IPS-18a (cell line): ENCODE measurements around the gene IDI2.
"Not testable (repeated sequence)": the region's sequence is repeated elsewhere in the genome, so short reads cannot be mapped to it uniquely, and the experiment has no call there.

Source experiments
- H3K27ac ChIP-seq: one replicate; pipeline ENCODE4 v1.5.1; 2013; ENCODE audit warnings: low read length
- H3K27me3 ChIP-seq: one replicate; pipeline ENCODE4 v1.6.1; 2013; ENCODE audit warnings: mild to moderate bottlenecking, low read length; ENCODE audit not compliant: control insufficient read depth, insufficient read depth
- H3K36me3 ChIP-seq: one replicate; pipeline ENCODE4 v1.6.1; 2013; ENCODE audit warnings: low read depth, low read length; ENCODE audit not compliant: control insufficient read depth
- H3K4me1 ChIP-seq: one replicate; pipeline ENCODE4 v1.6.1; 2013; ENCODE audit warnings: low read depth, low read length; ENCODE audit not compliant: control insufficient read depth
- H3K4me3 ChIP-seq: one replicate; pipeline ENCODE4 v1.5.1; 2013; ENCODE audit warnings: low read length
- H3K9ac ChIP-seq: one replicate; pipeline ENCODE4 v1.6.1; 2013; ENCODE audit warnings: mild to moderate bottlenecking, low read length, moderate library complexity
- H3K9me3 ChIP-seq: one replicate; pipeline ENCODE4 v1.6.1; 2013; ENCODE audit warnings: low read depth, low read length; ENCODE audit not compliant: control insufficient read depth

IDI2 gene

GRCh38 chr10:1025683-1026082, at the start of gene IDI2:
Gene IDI2, minus strand, starts transcription at chr10:1025859. Its CDS starts 1,136 bp downstream, at chr10:1024723.
- no peaks in the 10 kb centered on the region for H3K9me3 ChIP-seq

GRCh38 chr10:1074748-1075308, 49.2 kb upstream of the IDI2 start:
- no peaks in the 10 kb centered on the region for H3K27me3 ChIP-seq
- H3K36me3 ChIP-seq = peaks cover 20% of the 10 kb centered on the region
- no peak overlapping the region for H3K4me3 ChIP-seq
- no peaks in the 10 kb centered on the region for H3K4me1 ChIP-seq
- H3K9ac ChIP-seq = no peak overlapping the region
- no peaks in the 10 kb centered on the region for H3K9me3 ChIP-seq
- no peak overlapping the region for H3K27ac ChIP-seq

More at GRCh38 chr10:1025683-1026082, at the start of gene IDI2:
- no peaks in the 10 kb centered on the region for H3K36me3 ChIP-seq
- H3K4me3 ChIP-seq = no peak within 1 kb of the TSS
- no peak within 1 kb of the TSS for H3K27ac ChIP-seq
- no peaks in the 10 kb centered on the region for H3K27me3 ChIP-seq
- no peaks in the 10 kb centered on the region for H3K4me1 ChIP-seq
- no peak within 1 kb of the TSS for H3K9ac ChIP-seq

GRCh38 chr10:1074052-1074747, 48.5 kb upstream of the IDI2 start:
- Histone ChIP-seq H3K36me3 (peaks cover 14% of the 10 kb centered on the region), H3K9ac (no peak overlapping the region), H3K27ac (no peak overlapping the region)

GRCh38 chr10:1070919-1071318, 45.3 kb upstream of the IDI2 start:
- no peaks in the 10 kb centered on the region for H3K4me1 ChIP-seq
- H3K4me3 ChIP-seq = no peak overlapping the region
- peaks cover 13% of the 10 kb centered on the region for H3K36me3 ChIP-seq
- H3K27me3 ChIP-seq = no peaks in the 10 kb centered on the region
- H3K9ac ChIP-seq = no peak overlapping the region
- no peak overlapping the region for H3K27ac ChIP-seq
- H3K9me3 ChIP-seq = no peaks in the 10 kb centered on the region

More at GRCh38 chr10:1074052-1074747, 48.5 kb upstream of the IDI2 start:
- Histone ChIP-seq H3K9me3 (no peaks in the 10 kb centered on the region), H3K4me1 (no peaks in the 10 kb centered on the region), H3K4me3 (no peak overlapping the region), H3K27me3 (no peaks in the 10 kb centered on the region)

GRCh38 chr10:1068380-1069361, 43.0 kb upstream of the IDI2 start:
- Histone ChIP-seq H3K9me3 (no peaks in the 10 kb centered on the region), H3K4me3 (no peak overlapping the region), H3K27me3 (no peaks in the 10 kb centered on the region), H3K4me1 (no peaks in the 10 kb centered on the region), H3K9ac (no peak overlapping the region), H3K36me3 (peaks cover 5% of the 10 kb centered on the region), H3K27ac (no peak overlapping the region)

GRCh38 chr10:1066734-1067133, 41.1 kb upstream of the IDI2 start:
- not testable (repeated sequence) for H3K4me1 ChIP-seq, H3K9me3 ChIP-seq, H3K36me3 ChIP-seq, H3K9ac ChIP-seq, H3K27me3 ChIP-seq, H3K4me3 ChIP-seq, H3K27ac ChIP-seq

DNA sequence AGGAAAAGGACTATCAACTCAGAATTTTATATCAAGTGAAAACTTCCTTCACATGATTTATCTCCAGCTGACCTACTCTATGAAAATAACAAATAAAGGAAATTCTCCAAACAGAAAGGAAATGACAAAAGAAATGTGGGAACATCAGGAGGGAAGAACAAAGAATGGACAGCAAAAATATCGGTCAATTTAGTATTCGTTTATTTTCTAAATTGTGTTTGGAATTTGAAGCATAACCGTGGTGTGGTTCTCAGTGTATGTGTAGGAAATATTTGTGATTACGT, 39.2 kb upstream of the IDI2 start:
- no peaks in the 10 kb centered on the region for H3K4me1 ChIP-seq
- H3K36me3 ChIP-seq = no peaks in the 10 kb centered on the region
- no peaks in the 10 kb centered on the region for H3K9me3 ChIP-seq
- H3K27ac ChIP-seq = no peak overlapping the region
- H3K27me3 ChIP-seq = no peaks in the 10 kb centered on the region
- H3K9ac ChIP-seq = no peak overlapping the region
- H3K4me3 ChIP-seq = no peak overlapping the region

DNA sequence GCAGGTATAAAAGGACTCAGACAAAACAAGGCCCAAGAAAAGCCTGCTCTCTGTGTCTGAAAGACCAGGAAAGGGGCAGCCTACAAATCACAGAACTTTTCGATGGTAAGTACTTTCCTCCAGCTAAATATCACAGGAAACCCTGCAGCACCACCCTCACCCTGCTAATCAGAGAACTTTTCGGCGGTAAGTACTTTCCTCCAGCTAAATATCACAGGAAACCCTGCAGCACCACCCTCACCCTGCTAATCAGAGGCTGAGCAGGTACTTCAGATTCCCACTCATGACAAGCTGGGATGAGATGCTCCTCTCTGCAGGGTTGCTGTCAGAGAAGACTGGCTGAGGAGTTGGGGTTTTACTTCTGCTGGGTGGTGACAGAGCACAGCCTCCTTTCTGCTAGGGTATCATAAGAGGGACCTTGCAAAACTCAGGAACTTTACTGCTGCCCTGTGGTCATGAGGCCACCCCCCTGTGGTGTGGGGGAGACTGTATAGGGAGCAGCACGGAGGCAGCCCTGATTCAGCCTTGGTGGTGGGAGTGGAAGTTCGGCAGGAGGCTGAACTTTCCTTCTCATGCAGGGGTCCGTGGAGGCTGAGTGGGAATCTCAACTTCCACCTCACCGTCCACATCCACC, 37.7 kb upstream of the IDI2 start:
- H3K4me1 ChIP-seq = no peaks in the 10 kb centered on the region
- no peaks in the 10 kb centered on the region for H3K9me3 ChIP-seq
- no peaks in the 10 kb centered on the region for H3K36me3 ChIP-seq
- H3K27ac ChIP-seq = no peak overlapping the region
- H3K9ac ChIP-seq = no peak overlapping the region
- no peak overlapping the region for H3K4me3 ChIP-seq
- no peaks in the 10 kb centered on the region for H3K27me3 ChIP-seq

DNA sequence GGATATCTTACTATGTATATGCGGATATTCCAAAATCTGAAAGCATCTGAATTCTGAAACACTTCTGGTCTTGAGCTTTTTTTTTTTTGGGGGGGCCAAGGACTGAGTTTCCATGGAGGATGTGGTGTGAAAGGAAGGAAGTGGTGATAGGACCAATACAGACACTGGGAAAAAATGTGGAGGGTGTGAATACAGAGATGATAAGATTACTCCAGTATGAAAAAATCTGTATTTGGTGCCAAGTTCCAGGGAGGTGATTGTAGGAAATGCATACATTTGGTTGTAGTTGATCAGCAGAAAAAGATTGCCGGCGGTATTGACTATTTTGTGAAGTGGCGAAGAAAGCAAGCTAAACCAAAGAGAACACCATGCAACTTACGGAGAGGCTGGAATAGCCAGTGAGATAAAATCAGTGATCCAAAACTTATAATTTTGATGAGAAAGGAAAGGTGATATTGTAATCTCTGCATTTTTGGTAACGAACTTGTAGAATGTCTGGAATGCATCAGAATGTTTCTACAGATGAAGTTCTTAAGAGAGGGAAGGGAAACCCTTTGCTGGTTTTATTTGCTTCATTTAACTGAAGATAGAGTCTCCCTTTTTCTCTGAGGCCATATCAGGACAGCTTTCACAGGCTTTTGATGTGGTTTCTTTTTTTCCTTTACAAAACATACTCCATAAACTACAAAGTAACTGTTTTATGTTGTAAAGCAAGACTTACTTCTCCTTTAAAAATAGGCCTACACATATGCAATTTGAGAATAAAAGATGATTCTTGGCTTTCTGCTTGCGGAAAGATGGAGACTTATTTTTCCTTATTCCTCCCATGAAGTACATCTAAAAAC, 36.5 kb upstream of the IDI2 start:
- Histone ChIP-seq H3K4me3 (no peak overlapping the region), H3K9me3 (no peaks in the 10 kb centered on the region), H3K27ac (no peak overlapping the region), H3K9ac (no peak overlapping the region), H3K4me1 (peaks cover 4% of the 10 kb centered on the region), H3K36me3 (no peaks in the 10 kb centered on the region), H3K27me3 (no peaks in the 10 kb centered on the region)

GRCh38 chr10:1059902-1060301, 34.2 kb upstream of the IDI2 start:
- H3K27me3 ChIP-seq = no peaks in the 10 kb centered on the region
- H3K4me1 ChIP-seq = peaks cover 4% of the 10 kb centered on the region
- no peak overlapping the region for H3K9ac ChIP-seq
- H3K4me3 ChIP-seq = no peak overlapping the region
- H3K36me3 ChIP-seq = no peaks in the 10 kb centered on the region
- no peak overlapping the region for H3K27ac ChIP-seq
- no peaks in the 10 kb centered on the region for H3K9me3 ChIP-seq

DNA sequence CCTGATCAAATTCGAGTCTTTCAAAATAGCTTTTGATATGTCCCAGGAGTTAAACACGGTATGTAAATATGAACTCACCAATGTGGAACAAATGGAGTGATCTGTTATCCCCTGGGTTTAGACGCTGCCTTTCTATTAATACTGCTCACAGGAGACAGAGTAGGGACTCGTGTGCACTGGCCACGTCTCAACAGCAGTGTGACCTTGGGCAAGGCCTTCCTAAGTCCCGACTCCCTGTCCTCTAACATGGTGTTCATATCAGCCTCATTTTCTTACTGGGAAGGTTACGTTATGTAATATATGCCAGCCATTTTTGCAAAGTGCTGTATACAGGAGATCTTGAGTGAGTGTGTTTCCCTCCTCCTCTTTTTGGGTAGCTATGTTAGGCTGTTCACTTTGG, 32.4 kb upstream of the IDI2 start:
- no peak overlapping the region for H3K9ac ChIP-seq
- no peaks in the 10 kb centered on the region for H3K9me3 ChIP-seq
- peaks cover 4% of the 10 kb centered on the region for H3K4me1 ChIP-seq
- H3K27ac ChIP-seq = no peak overlapping the region
- peaks cover 13% of the 10 kb centered on the region for H3K36me3 ChIP-seq
- H3K4me3 ChIP-seq = peak overlapping the region; percentile 97
- H3K27me3 ChIP-seq = no peaks in the 10 kb centered on the region
